HepG2 (cell line): Measurements from ENCODE around the gene CTNNA3. TPM values are rescaled to one million over a fixed set of nuclear protein-coding genes. Genes with fewer than 3 reads are reported as not detected.

Experiments
- ATAC-seq: fragments of 200-7000 bp; cut with Tn5 transposase; 3 replicates; pipeline ENCODE4 v1.9.1; 2020; ENCODE audit warnings: mild to moderate bottlenecking, moderate library complexity
- BruUV-seq: library from RNA; stranded (reverse); fragments of 400-500 nt; replicated peaks from 2 replicates; lab custom pipeline; 2021; lab: Mats Ljungman, UMichigan
- CTCF ChIA-PET: fragments of 300-600 bp; formaldehyde crosslinking; extraction: SDS; loops from one replicate; lab custom pipeline; 2021; ENCODE audit warnings: low total read pairs, inconsistent platforms, low intra/inter-chr PET ratio; lab: Yijun Ruan, JAX
- POLR2A ChIA-PET: fragments of 350-600 bp; sonication (Branson Sonifier 250); formaldehyde crosslinking; loops from one replicate; lab custom pipeline; 2020; ENCODE audit warnings: antibody characterized with exemption, inconsistent platforms; lab: Yijun Ruan, JAX
- DNase-seq: peaks from one replicate; pipeline ENCODE4 v3.0.0-alpha.2; 2015; ENCODE audit warnings: low spot score
- FAIRE-seq: peaks from 3 replicates; lab custom pipeline; 2011; peaks lifted over from hg19 to GRCh38; lab: Jason Lieb, UNC
- H2AFZ ChIP-seq: one replicate; pipeline ENCODE4 v1.6.1; 2011; ENCODE audit warnings: low read length, inconsistent platforms
- H3K27ac ChIP-seq: fragments of 300-600 bp; 3 replicates; pipeline ENCODE4 v1.8.0; 2011; ENCODE audit warnings: mixed run types, mild to moderate bottlenecking, mixed read lengths, low read length, inconsistent platforms; ENCODE audit not compliant: insufficient read depth; ENCODE audit errors: extremely low read length
- H3K27me3 ChIP-seq, 2 experiments: fragments of 200-600 bp in 1 of 2; 2 replicates in 1 of 2; 3 replicates in 1 of 2; pipeline versions ENCODE4 v1.6.0 to v1.8.0; 2011; ENCODE audit warnings: low read length in 2 of 2, mild to moderate bottlenecking in 2 of 2, moderate library complexity in 2 of 2, inconsistent platforms in 1 of 2; ENCODE audit not compliant: insufficient read depth in 2 of 2, control insufficient read depth in 1 of 2
- H3K36me3 ChIP-seq, 2 experiments: fragments of 200-600 bp in 1 of 2; replicated peaks in 1 of 2; 2 replicates in 1 of 2; 3 replicates in 1 of 2; pipeline versions ENCODE4 v1.5.1 to v1.8.0; 2011; ENCODE audit warnings: low read length in 2 of 2, inconsistent platforms in 1 of 2; ENCODE audit not compliant: insufficient read depth in 2 of 2, control insufficient read depth in 1 of 2
- H3K4me1 ChIP-seq: 2 replicates; pipeline ENCODE4 v1.5.1; 2012; ENCODE audit warnings: low read length, inconsistent platforms; ENCODE audit not compliant: insufficient read depth
- H3K4me2 ChIP-seq: 2 replicates; pipeline ENCODE4 v1.6.0; 2011; ENCODE audit warnings: low read depth, low read length, inconsistent platforms
- H3K4me3 ChIP-seq, 3 experiments: fragments of 200-600 bp in 1 of 3; sonication (generic), shearing (Covaris generic) in 1 of 3; replicated peaks in 1 of 3; 2 replicates each; pipeline ENCODE4 v1.5.1; 2011 to 2016; ENCODE audit warnings: low read length in 3 of 3, inconsistent platforms in 2 of 3, low read depth in 2 of 3, mild to moderate bottlenecking in 2 of 3, control low read depth in 1 of 3, mixed read lengths in 1 of 3; ENCODE audit not compliant: insufficient read depth in 1 of 3
- H3K79me2 ChIP-seq: one replicate; pipeline ENCODE4 v1.6.1; 2011; ENCODE audit warnings: low read length, inconsistent platforms; ENCODE audit not compliant: insufficient read depth
- H3K9ac ChIP-seq: 2 replicates; pipeline ENCODE4 v1.6.0; 2011; ENCODE audit warnings: mild to moderate bottlenecking, low read depth, low read length, inconsistent platforms; ENCODE audit not compliant: insufficient read depth
- H3K9me3 ChIP-seq: 2 replicates; pipeline ENCODE4 v1.5.1; 2012; ENCODE audit warnings: mild to moderate bottlenecking, low read length
- H4K20me1 ChIP-seq: 2 replicates; pipeline ENCODE4 v1.6.0; 2011; ENCODE audit warnings: inconsistent platforms, mild to moderate bottlenecking, low read length, moderate library complexity; ENCODE audit not compliant: insufficient read depth
- AGO1 ChIP-seq: fragments of 200-400 bp; formaldehyde crosslinking; IDR thresholded peaks from 2 replicates; pipeline ENCODE4 v1.6.1; 2017; ENCODE audit warnings: mild to moderate bottlenecking, low read depth, low read length, moderate library complexity; ENCODE audit not compliant: poor library complexity, severe bottlenecking
- CREB1 ChIP-seq, 2 experiments: fragments of 450-650 bp in 1 of 2; IDR thresholded peaks; 2 replicates each; pipeline ENCODE4 v1.6.1; 2016 to 2017; ENCODE audit warnings: control low read depth in 1 of 2, mild to moderate bottlenecking in 1 of 2, missing compliant biosample characterization in 1 of 2, missing genetic modification characterization in 1 of 2
- DR1 ChIP-seq: sonication (generic); formaldehyde crosslinking; IDR thresholded peaks from 2 replicates; pipeline ENCODE4 v1.8.0; 2021; ENCODE audit warnings: mild to moderate bottlenecking, missing genetic modification reagents, inconsistent platforms
- MXD3 ChIP-seq: IDR thresholded peaks from 2 replicates; pipeline ENCODE4 v1.6.1; 2016; ENCODE audit warnings: mild to moderate bottlenecking, missing biosample characterization, missing genetic modification reagents
- REXO4 ChIP-seq: sonication (generic); formaldehyde crosslinking; IDR thresholded peaks from 2 replicates; pipeline ENCODE4 v1.8.0; 2022; ENCODE audit warnings: missing genetic modification reagents, mild to moderate bottlenecking, borderline replicate concordance
- ZBTB40 ChIP-seq, 2 experiments: fragments of 450-650 bp in 1 of 2; sonication (generic) in 1 of 2; formaldehyde crosslinking in 1 of 2; IDR thresholded peaks; 2 replicates each; pipeline versions ENCODE4 v1.6.1 to v1.8.0; 2016 to 2022; ENCODE audit warnings: antibody characterized with exemption in 1 of 2, mild to moderate bottlenecking in 1 of 2, missing genetic modification reagents in 1 of 2
- ZNF160 ChIP-seq: sonication (generic); formaldehyde crosslinking; IDR thresholded peaks from 2 replicates; pipeline ENCODE4 v1.8.0; 2022; ENCODE audit warnings: mild to moderate bottlenecking, inconsistent platforms, missing genetic modification reagents
- ZNF543 ChIP-seq: sonication (generic); formaldehyde crosslinking; IDR thresholded peaks from 2 replicates; pipeline ENCODE4 v1.4.0; 2020; ENCODE audit warnings: mild to moderate bottlenecking, missing genetic modification reagents
- ZNF562 ChIP-seq: sonication (generic); formaldehyde crosslinking; IDR thresholded peaks from 2 replicates; pipeline ENCODE4 v1.8.0; 2022; ENCODE audit warnings: missing genetic modification reagents, borderline replicate concordance
- ZNF615 ChIP-seq: sonication (generic); formaldehyde crosslinking; IDR thresholded peaks from 2 replicates; pipeline ENCODE4 v1.5.0; 2020; ENCODE audit warnings: mild to moderate bottlenecking, missing genetic modification reagents, borderline replicate concordance
- ZNF75D ChIP-seq: sonication (generic); formaldehyde crosslinking; IDR thresholded peaks from 2 replicates; pipeline ENCODE4 v1.8.1; 2023; ENCODE audit warnings: missing genetic modification reagents, mild to moderate bottlenecking, borderline replicate concordance
- WGBS: methylation state at CpG from one replicate; pipeline ENCODE4 v1.1.6; 2017; ENCODE audit warnings: low lambda C conversion rate; 5-methylcytosine and 5-hydroxymethylcytosine counted together
- in situ Hi-C: cut with HindIII; loops from 2 replicates; pipeline ENCODE4 v1.10.0; 2017; ENCODE audit warnings: low pct_unique_long_range_greater_than_20kb; ENCODE audit not compliant: extremely low pct_ligation_motif_present
- intact Hi-C: fragments of 100-400 bp; cut with micrococcal nuclease; formaldehyde crosslinking; loops from one replicate; pipeline ENCODE4 v1.10.0; 2022; ENCODE audit not compliant: unreplicated experiment
- polyA plus RNA-seq, 8 experiments: library from polyadenylated mRNA; depleted of rRNA in 3 of 8; stranded (reverse) in 7 of 8; unstranded in 1 of 8; fragments of >200 nt; fragmentation: Illumina TruSeq in 4 of 8; extraction: Trizol in 4 of 8; gene quantifications; 2 replicates each; pipeline versions ENCODE4 v1.2.1 to v1.2.3, GENCODE V29; 2011 to 2016; ENCODE audit warnings: low read depth in 4 of 8, missing spikeins in 1 of 8, mixed read lengths in 1 of 8; ENCODE audit not compliant: insufficient read depth in 1 of 8
- total RNA-seq, 5 experiments: library from RNA; depleted of rRNA; stranded (reverse); fragments of >200 nt; fragmentation: Illumina TruSeq; extraction: Trizol; gene quantifications; 2 replicates each; pipeline ENCODE4 v1.2.3, GENCODE V29; 2016; ENCODE audit warnings: low read depth in 1 of 5
- TF ChIP-seq, protein P1 (sequence below), 2 experiments: sonication (generic) in 1 of 2; formaldehyde crosslinking in 1 of 2; IDR thresholded peaks; 2 replicates each; pipeline versions ENCODE4 v1.5.1 to v1.6.1; 2011 to 2020; ENCODE audit warnings: borderline replicate concordance in 1 of 2, low read depth in 1 of 2, low read length in 1 of 2, mild to moderate bottlenecking in 1 of 2, missing genetic modification reagents in 1 of 2, moderate library complexity in 1 of 2

Gene CTNNA3
- total and polyA plus RNA-seq, 2 of the 13 experiments (the other 11 are each of a cell fraction or from before 2014, with no cell fraction given): not detected

- in situ Hi-C loops (no loop called here), intact Hi-C loops (no loop called here)
- Histone ChIP-seq H3K9ac (no peak overlapping the region), H3K9me3 (no peaks in the 10 kb centered on the region), H3K4me3 (no peak overlapping the region), H3K4me1 (no peaks in the 10 kb centered on the region), H3K4me2 (no peak overlapping the region), H4K20me1 (no peaks in the 10 kb centered on the region), H2AFZ (no peak overlapping the region), H3K27me3 (no peaks in the 10 kb centered on the region), H3K27ac (no peak overlapping the region), H3K36me3 (no peaks in the 10 kb centered on the region), H3K79me2 (no peaks in the 10 kb centered on the region)
- ATAC-seq (no peak), FAIRE-seq (no peak), DNase-seq (no peak)
- ChIA-PET CTCF (no interaction called here), POLR2A (no interaction called here)
- no TSS peak for BruUV-seq
- 0% methylated on average over 2 of the region's 2 CpGs for WGBS
- TF ChIP-seq CREB1 (IDR thresholded peaks at IDR 0.05) (no peak), CREB1 (CRISPR knock-in tag; IDR thresholded peaks at IDR 0.05) (no peak), DR1 (no peak), ZNF160 (CRISPR knock-in tag) (no peak), AGO1 (no peak), ZNF562 (CRISPR knock-in tag) (no peak), ZBTB40 (IDR thresholded peaks at IDR 0.05) (no peak), ZBTB40 (CRISPR knock-in tag; IDR thresholded peaks at IDR 0.05) (no peak), ZNF615 (no peak), ZNF543 (no peak), MXD3 (CRISPR knock-in tag) (no peak), ZNF75D (CRISPR knock-in tag) (no peak), REXO4 (CRISPR knock-in tag) (no peak)
- TF ChIP-seq, protein P1, sequence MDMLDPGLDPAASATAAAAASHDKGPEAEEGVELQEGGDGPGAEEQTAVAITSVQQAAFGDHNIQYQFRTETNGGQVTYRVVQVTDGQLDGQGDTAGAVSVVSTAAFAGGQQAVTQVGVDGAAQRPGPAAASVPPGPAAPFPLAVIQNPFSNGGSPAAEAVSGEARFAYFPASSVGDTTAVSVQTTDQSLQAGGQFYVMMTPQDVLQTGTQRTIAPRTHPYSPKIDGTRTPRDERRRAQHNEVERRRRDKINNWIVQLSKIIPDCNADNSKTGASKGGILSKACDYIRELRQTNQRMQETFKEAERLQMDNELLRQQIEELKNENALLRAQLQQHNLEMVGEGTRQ (IDR thresholded peaks at IDR 0.05; ENCODE audit: low read depth, low read length): no peak
- TF ChIP-seq, protein P1 (CRISPR knock-in tag; IDR thresholded peaks at IDR 0.05; ENCODE audit: borderline replicate concordance): no peak
Measured at GRCh38 chr10:66291133-66291532, 1404.9 kb downstream of the CTNNA3 start.
